Stimulated activated CD4-positive, alpha-beta T cell treated with anti-CD3 and anti-CD28 coated beads, Interleukin-2, amount 100 ng/mL, for 4 hours (primary cell): ENCODE data around the gene MYEOV.

Experiments
- DNase-seq: peaks from one replicate; pipeline ENCODE4 v3.0.0-alpha.2; 2020; ENCODE audit warnings: low read depth

Gene MYEOV

DNA sequence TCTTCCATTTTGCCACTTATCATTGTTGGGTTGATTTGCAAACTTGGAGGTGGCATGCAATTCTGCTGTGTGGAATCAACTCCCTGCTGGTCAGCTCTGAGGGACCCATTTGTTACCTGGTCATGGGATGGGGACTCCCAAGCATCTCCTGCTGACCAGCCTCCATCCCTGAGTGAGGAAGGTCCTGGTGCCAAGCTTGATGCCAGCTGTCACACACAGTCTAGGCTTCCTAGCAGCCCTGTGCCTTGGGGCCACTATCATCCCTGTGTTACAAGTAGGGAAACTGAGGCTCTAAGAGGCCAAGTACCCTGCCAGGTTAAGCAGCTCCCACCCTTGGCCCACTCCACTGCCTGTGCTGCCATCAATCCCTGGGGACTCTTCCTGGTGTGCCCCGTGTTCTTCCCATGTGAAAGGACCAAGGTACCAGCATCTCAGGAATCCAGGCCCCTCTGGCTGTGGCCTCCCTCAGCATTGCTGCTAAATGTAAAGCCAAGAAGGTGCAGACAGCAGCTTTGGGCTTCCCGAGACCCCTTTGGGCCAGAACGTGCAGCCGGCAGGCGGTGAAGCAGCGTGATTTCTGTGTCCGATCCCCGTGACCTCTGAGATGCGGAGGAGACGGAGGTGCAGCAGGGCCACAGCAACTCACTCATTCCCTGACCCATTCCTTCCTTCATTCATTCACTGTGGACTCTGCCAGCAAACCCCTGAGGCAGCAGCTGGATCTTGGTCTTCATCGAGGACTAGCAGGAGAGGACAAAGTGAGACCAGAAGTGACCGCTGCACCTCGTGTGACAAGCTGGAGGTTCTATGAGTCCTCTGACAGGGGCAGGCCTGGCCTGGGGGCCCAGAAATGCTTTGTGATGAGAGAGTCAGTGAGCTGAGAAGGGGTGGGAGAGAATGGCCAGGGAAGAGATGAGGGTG lies 49.7 kb downstream of the MYEOV start:
- DNase-seq, result no peak

DNA sequence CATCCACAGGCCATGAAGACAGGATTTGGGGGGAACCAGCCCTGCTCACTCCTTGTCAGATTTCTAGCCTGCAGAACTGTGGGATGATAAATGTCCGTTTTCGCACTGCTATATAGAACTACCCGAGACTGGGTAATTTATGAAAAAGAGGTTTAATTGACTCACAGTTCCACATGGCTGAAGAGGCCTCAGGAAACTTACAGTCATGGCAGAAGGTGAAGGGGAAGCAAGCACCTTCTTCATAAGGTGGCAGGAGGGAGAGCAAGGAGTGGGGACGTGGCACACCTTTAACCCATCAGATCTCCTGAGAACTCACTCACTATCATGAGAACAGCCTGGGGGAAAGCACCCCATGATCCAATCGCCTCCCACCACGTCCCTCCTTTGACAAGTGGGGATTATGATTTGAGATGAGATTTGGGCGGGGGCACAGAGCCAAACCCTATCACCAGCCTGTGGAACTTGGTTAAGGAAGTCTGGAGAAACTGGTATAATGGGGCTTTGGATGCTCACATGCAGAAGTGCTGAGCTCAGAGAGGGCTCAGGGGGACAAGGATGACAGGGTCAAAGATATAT lies 50.7 kb downstream of the MYEOV start:
- DNase-seq, result no peak
